HG02981 (cell line): Measurements from ENCODE around the gene PRKCE.

ENCODE experiments used
- ATAC-seq: cut with Tn5 transposase; IDR thresholded peaks from one replicate; pipeline ENCODE4 v1.9.1; 2021; ENCODE audit warnings: mild to moderate bottlenecking, moderate library complexity; ENCODE audit not compliant: unreplicated experiment

The PRKCE gene

DNA sequence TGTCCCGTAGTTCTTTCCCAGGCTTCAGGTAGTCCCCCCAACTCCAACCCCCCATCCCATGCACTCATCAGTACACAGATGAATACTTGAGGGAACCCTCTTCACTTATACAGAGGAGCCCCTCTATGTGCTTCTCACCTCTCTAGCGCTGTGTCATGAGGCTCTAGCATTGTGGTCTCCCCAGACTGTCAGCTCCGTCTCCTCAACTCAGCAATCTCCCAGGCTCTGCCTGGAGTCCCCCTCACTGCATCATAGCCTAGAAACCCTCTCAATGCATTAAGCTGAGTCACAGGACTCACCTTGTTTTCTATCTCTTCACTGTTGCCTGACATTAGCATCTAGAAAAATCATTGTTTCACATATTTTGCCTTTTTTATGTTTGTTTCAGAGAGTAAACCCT lies 20.2 kb upstream of the PRKCE start:
- no peak for ATAC-seq

GRCh38 chr2:45631955-45632354 lies 19.5 kb upstream of the PRKCE start:
- ATAC-seq, result no peak

DNA sequence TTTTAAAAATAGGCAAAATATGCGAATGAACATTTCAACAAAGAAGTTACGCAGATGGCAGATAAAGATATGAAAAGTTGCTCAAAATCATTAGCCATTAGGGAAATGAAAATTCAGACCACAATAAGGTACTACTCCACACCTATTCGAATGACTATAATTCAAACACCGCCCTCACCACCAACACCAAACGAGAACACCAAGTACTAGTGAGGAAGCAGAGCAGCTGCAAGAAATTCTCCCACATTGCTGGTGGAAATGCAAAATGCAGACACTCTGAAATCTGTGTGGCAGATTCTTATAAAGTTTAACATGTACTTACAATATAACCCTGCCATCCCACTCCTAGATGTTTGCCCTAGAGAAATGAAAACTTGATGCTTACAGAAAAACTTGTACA lies 17.3 kb upstream of the PRKCE start:
- no peak for ATAC-seq

GRCh38 chr2:45636008-45636407 lies 15.5 kb upstream of the PRKCE start:
- ATAC-seq, result no peak

- peak; percentile 93 for ATAC-seq
Measured at GRCh38 chr2:45637440-45637839, 14.0 kb upstream of the PRKCE start.

- ATAC-seq, result no peak
Measured at GRCh38 chr2:45640576-45640975, 10.9 kb upstream of the PRKCE start.

- ATAC-seq, result no peak
Measured at GRCh38 chr2:45643095-45643494, 8.4 kb upstream of the PRKCE start.

DNA sequence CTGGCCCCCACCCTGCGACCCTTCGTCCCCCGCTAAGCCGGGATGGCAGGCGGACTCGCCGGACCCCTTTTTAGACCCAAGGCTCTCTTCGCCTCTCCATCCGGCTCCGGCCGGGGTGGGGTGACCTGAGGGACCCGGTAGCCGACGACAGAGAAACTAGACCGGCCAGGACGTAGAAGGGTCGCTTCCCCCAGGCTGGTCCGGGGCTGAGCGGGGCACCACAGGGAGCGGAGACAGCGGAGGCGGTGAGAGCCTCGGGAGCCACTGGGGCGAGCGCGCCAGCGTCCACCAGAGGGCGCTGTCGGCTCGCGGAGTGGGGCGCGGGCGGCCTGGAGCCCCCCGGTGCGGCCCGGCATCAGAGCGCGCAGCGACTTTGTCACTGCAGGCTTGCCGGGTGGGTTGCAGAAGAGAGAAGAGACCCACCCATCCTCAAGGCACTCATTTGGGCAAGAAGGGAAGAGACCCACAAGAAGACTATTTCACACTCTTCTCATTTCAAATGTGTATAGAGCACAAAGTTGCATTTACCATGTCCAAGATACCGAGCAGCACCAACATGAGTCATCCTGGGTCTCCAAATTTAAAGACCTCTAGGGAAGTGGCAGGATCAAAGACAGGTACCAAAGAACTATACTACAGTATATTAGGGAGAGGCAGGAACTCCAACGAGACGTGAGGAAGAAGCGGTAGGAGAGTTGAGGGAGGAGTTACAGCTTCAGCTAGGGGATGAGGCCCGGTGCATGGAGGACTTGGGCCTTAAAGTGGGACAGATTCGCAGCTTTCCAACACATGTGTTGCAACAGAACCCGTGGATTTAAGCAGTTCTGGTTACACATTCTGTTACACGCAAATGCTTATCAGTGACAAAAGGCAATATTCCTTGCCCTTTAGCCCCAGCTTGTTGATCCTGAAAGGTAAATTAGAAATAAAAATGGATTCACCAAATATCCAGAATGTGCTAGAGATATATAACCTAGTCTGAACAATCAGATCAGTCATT lies 7.6 kb upstream of the PRKCE start:
- ATAC-seq, result peak; percentile 86

- no peak for ATAC-seq
Measured at GRCh38 chr2:45646289-45646688, 5.2 kb upstream of the PRKCE start.

DNA sequence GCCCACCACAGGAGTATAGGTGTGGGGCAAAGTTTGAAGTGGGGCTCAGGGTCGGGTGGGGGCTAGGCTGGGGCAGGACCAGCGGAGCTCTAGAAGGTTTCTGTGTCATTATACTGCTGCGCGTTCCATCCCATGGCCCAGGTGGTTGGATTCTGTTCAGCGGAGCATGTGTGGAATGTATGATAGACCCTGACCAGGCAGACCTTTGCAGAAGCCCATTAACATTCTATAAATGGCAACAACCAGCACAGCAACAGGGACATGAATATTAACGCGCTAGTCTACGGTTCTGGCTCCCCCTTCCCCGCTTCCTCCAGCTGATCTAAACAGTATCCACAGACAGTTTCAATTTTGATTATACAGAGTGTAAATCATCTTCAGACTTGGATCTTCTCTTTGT lies 4.1 kb upstream of the PRKCE start:
- no peak for ATAC-seq

GRCh38 chr2:45647986-45648520 lies 3.4 kb upstream of the PRKCE start:
- no peak for ATAC-seq

GRCh38 chr2:45648636-45649035 lies 2.8 kb upstream of the PRKCE start:
- ATAC-seq, result no peak

DNA sequence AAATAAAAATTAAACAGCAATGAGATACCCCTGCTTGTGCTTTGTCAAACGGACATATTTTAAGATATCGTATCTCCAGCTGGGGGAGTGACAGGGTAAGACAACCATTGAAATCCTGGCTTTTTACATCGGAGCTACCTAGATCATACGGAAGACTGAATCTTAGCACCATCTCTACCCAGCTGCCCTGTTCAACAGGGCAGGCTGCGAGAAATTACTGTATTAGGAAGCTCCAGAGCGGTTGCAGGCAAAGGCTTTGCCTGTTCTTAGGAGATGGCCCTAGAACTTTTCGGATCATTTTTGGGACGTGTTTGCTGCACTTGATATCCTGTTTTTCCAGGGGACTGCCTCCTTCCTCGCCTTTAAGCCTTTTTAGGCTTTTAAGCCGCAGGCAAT lies 2.0 kb upstream of the PRKCE start:
- ATAC-seq, result no peak

DNA sequence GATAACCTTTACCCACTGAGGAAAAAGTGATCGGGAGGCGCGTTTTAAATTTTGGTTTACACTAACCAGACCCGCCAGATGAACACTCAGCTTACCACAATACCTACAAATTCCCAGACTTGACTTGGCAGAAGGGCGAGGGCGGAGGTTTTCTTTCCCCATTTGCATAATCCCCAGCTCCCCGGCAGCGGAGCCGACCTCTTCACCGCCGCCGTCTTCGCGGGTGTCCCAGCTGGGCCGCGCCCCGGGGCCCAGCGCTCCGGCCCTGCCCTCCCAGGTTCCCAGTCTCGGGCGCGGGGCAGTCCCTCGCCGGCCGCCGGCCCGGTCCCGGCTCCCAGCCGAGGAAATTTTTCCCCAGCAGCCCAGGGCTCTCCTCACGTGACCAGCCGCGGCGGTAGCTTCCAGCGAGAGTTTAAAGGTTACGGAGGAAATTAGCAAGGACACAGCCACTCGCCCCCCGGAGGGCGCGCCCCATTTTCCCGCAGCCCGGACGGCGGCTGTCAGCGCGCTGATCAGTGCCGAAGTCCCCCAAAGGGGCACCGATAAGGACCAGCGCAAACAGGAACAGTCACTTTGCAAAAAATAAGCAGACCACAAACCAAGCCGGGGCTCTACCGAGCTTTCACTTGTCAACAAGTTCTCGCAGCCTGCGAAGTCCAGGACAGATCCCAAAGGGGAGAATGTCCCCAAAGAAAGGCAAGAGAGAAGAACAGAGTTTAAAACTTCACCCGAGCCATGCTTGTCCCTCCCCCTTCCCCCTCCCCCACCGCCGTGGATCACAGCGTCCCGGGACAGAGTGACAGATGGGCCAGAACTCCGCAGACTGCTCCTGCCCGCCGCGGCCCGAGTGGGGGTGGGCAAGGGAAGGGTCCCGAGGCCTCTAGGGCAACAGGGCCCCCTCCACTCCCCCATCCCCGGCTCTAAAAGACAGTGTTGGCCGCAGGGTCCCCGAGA lies 1.3 kb upstream of the PRKCE start:
- ATAC-seq, result peak; percentile 16

GRCh38 chr2:45650851-45651414 lies 542 bp upstream of the PRKCE start:
- peak; percentile 71 for ATAC-seq

- ATAC-seq, result no peak
Measured at GRCh38 chr2:45652090-45653031, 886 bp downstream of the PRKCE start.

DNA sequence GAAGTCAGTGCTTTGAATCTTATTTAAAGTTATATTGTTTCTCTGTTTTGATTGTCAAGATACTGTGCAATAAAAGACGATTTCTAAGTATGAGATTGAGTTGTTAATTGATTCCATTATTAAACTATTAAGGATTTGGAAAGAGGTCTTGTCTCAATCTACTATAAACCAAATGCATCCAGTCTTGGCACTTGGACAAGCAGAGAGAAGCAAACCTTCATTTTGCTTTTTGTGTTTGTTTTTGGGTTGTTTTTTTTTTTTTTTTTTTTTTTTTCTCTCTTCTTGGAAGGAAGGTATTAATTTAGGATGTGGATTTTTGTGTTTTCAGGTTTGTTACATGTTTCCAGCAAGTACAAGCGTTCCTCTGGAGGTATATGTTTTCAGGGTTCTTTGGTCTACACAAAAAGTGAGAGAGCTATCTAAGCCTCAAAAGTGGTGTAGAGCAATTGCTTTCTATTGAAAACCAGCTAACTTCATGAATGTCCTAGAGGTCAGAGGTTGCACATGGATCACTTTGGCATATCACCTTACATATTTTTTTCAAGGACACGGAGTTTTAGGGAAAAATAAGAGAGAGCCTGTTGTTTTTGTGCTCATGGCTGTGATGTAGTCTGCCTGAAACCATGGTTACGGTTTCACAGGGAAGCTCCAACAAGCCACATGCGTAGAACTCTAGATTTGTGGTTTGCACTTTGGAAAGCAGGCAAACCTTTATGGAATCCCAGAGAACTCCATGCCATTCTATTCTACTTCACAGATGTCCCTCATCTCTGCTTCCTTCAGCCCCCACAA lies 1.8 kb downstream of the PRKCE start:
- ATAC-seq, result no peak

GRCh38 chr2:45654250-45654649 lies 2.8 kb downstream of the PRKCE start:
- no peak for ATAC-seq

DNA sequence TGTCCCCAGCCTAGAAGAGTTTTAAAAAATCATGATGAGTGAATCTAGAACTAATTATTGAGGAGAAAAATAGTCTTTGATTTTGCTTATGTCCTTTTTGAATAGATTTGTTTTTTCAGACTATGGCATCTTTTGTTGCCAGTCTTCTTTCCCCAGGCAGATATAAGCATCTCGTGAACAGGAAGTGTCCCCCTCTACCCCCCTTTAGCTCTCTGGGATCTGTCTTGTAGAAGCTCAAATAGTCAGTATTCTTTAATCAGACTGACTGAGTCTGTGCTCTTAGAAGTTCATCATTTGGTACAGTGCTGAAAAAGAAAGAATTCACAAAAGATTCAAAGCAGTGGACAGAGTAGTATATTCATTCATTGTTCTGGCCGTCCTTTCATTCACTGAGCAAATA lies 10.4 kb downstream of the PRKCE start:
- ATAC-seq, result no peak
